GM21576 (cell line): ENCODE results near the gene JMJD7.

ENCODE experiments used
- ATAC-seq: cut with Tn5 transposase; IDR thresholded peaks from one replicate; pipeline ENCODE4 v1.9.1; 2021; ENCODE audit warnings: mild to moderate bottlenecking, moderate library complexity; ENCODE audit not compliant: unreplicated experiment

Gene JMJD7

GRCh38 chr15:41799488-41799805 is 28.4 kb upstream of the JMJD7 start:
- no peak for ATAC-seq

GRCh38 chr15:41801185-41801584 is 26.7 kb upstream of the JMJD7 start:
- no peak for ATAC-seq

- ATAC-seq, result no peak
These were observed 25.9 kb upstream of the JMJD7 start for GRCh38 chr15:41801850-41802455.

GRCh38 chr15:41804361-41804760 is 23.5 kb upstream of the JMJD7 start:
- ATAC-seq, result no peak

- no peak for ATAC-seq
These were observed 22.8 kb upstream of the JMJD7 start for GRCh38 chr15:41804916-41805666.

GRCh38 chr15:41805711-41806110 is 22.2 kb upstream of the JMJD7 start:
- no peak for ATAC-seq

- ATAC-seq, result no peak
These were observed 21.4 kb upstream of the JMJD7 start for GRCh38 chr15:41806291-41807181.

- ATAC-seq, result no peak
These were observed 18.8 kb upstream of the JMJD7 start for GRCh38 chr15:41809121-41809520.

GRCh38 chr15:41809526-41810220 is 18.2 kb upstream of the JMJD7 start:
- ATAC-seq, result no peak

- ATAC-seq, result no peak
These were observed 17.1 kb upstream of the JMJD7 start for GRCh38 chr15:41810651-41811431.

- ATAC-seq, result peak; percentile 49
These were observed 16.3 kb upstream of the JMJD7 start for GRCh38 chr15:41811432-41812195.

- no peak for ATAC-seq
These were observed 15.0 kb upstream of the JMJD7 start for GRCh38 chr15:41812820-41813375.

GRCh38 chr15:41813426-41813825 is 14.5 kb upstream of the JMJD7 start:
- no peak for ATAC-seq

- ATAC-seq, result no peak
These were observed 13.4 kb upstream of the JMJD7 start for GRCh38 chr15:41814534-41814933.

- ATAC-seq, result no peak
These were observed 11.1 kb upstream of the JMJD7 start for GRCh38 chr15:41816788-41817187.

GRCh38 chr15:41817327-41817726 is 10.6 kb upstream of the JMJD7 start:
- ATAC-seq, result no peak

- no peak for ATAC-seq
These were observed 10.1 kb upstream of the JMJD7 start for GRCh38 chr15:41817781-41818180.

- ATAC-seq, result no peak
These were observed 8.3 kb upstream of the JMJD7 start for GRCh38 chr15:41819455-41820050.
